HepG2 (cell line): ENCODE measurements around the gene C6orf62. TPM values are rescaled to one million over a fixed set of nuclear protein-coding genes. Genes with fewer than 3 reads are reported as not detected.

Source experiments
- AFF4 ChIP-seq: sonication (generic); formaldehyde crosslinking; IDR thresholded peaks from 2 replicates; pipeline ENCODE4 v1.4.0; 2020; ENCODE audit warnings: missing genetic modification reagents
- ARHGAP35 ChIP-seq: sonication (generic); formaldehyde crosslinking; IDR thresholded peaks from 2 replicates; pipeline ENCODE4 v1.9.0; 2022; ENCODE audit warnings: mild to moderate bottlenecking, inconsistent platforms, moderate library complexity, missing genetic modification reagents, borderline replicate concordance
- BRD4 ChIP-seq: sonication (generic); formaldehyde crosslinking; IDR thresholded peaks from 2 replicates; pipeline ENCODE4 v1.4.0; 2020; ENCODE audit warnings: missing genetic modification reagents
- CTCF ChIP-seq: sonication (generic); formaldehyde crosslinking; IDR thresholded peaks from 2 replicates; pipeline ENCODE4 v1.5.0; 2020; ENCODE audit warnings: mild to moderate bottlenecking, missing genetic modification reagents, moderate library complexity
- EEA1 ChIP-seq: sonication (generic); formaldehyde crosslinking; IDR thresholded peaks from 2 replicates; pipeline ENCODE4 v1.5.1; 2020; ENCODE audit warnings: mild to moderate bottlenecking, missing genetic modification reagents, borderline replicate concordance
- FOXP4 ChIP-seq: sonication (generic); formaldehyde crosslinking; IDR thresholded peaks from 2 replicates; pipeline ENCODE4 v1.4.0; 2020; ENCODE audit warnings: missing genetic modification reagents
- GLI4 ChIP-seq: sonication (generic); formaldehyde crosslinking; IDR thresholded peaks from 2 replicates; pipeline ENCODE4 v1.5.1; 2020; ENCODE audit warnings: missing genetic modification reagents, mild to moderate bottlenecking, moderate library complexity, borderline replicate concordance
- KDM3A ChIP-seq: IDR thresholded peaks from 2 replicates; pipeline ENCODE4 v1.6.1; 2018; ENCODE audit warnings: low read depth, missing compliant biosample characterization
- MED13 ChIP-seq: sonication (generic); formaldehyde crosslinking; IDR thresholded peaks from 2 replicates; pipeline ENCODE4 v1.5.0; 2020; ENCODE audit warnings: missing genetic modification reagents
- MEF2D ChIP-seq: sonication (generic); formaldehyde crosslinking; IDR thresholded peaks from 2 replicates; pipeline ENCODE4 v1.5.1; 2020; ENCODE audit warnings: mild to moderate bottlenecking, missing genetic modification reagents
- NFKB2 ChIP-seq: sonication (generic); formaldehyde crosslinking; IDR thresholded peaks from 2 replicates; pipeline ENCODE4 v1.4.0; 2020; ENCODE audit warnings: missing genetic modification reagents, borderline replicate concordance
- NR2F6 ChIP-seq, 2 experiments: IDR thresholded peaks; 2 replicates each; pipeline ENCODE4 v1.6.1; 2016; ENCODE audit warnings: antibody characterized with exemption in 1 of 2, mild to moderate bottlenecking in 1 of 2
- TGIF2 ChIP-seq: IDR thresholded peaks from 2 replicates; pipeline ENCODE4 v1.6.1; 2016; ENCODE audit warnings: control low read depth, missing compliant biosample characterization
- ZNF207 ChIP-seq: fragments of 450-650 bp; IDR thresholded peaks from 2 replicates; pipeline ENCODE4 v1.6.1; 2016; ENCODE audit warnings: antibody characterized with exemption, borderline replicate concordance
- ZNF225 ChIP-seq: sonication (generic); formaldehyde crosslinking; IDR thresholded peaks from 2 replicates; pipeline ENCODE4 v1.4.0; 2020; ENCODE audit warnings: mild to moderate bottlenecking, missing genetic modification reagents
- ZNF230 ChIP-seq: sonication (generic); formaldehyde crosslinking; IDR thresholded peaks from 2 replicates; pipeline ENCODE4 v1.4.0; 2020; ENCODE audit warnings: mild to moderate bottlenecking, missing genetic modification reagents
- ZNF281 ChIP-seq: sonication (generic); formaldehyde crosslinking; IDR thresholded peaks from 2 replicates; pipeline ENCODE4 v1.4.0; 2020; ENCODE audit warnings: missing genetic modification reagents, borderline replicate concordance
- ZNF501 ChIP-seq: sonication (generic); formaldehyde crosslinking; IDR thresholded peaks from 2 replicates; pipeline ENCODE4 v1.5.1; 2020; ENCODE audit warnings: mild to moderate bottlenecking, moderate library complexity, missing genetic modification reagents
- polyA plus RNA-seq, 8 experiments: library from polyadenylated mRNA; depleted of rRNA in 3 of 8; stranded (reverse) in 7 of 8; unstranded in 1 of 8; fragments of >200 nt; fragmentation: Illumina TruSeq in 4 of 8; extraction: Trizol in 4 of 8; gene quantifications; 2 replicates each; pipeline versions ENCODE4 v1.2.1 to v1.2.3, GENCODE V29; 2011 to 2016; ENCODE audit warnings: low read depth in 4 of 8, missing spikeins in 1 of 8, mixed read lengths in 1 of 8; ENCODE audit not compliant: insufficient read depth in 1 of 8
- total RNA-seq, 5 experiments: library from RNA; depleted of rRNA; stranded (reverse); fragments of >200 nt; fragmentation: Illumina TruSeq; extraction: Trizol; gene quantifications; 2 replicates each; pipeline ENCODE4 v1.2.3, GENCODE V29; 2016; ENCODE audit warnings: low read depth in 1 of 5

Gene C6orf62
- total and polyA plus RNA-seq, 2 of the 13 experiments (the other 11 are each of a cell fraction or from before 2014, with no cell fraction given) = 54.8 to 90.4 TPM

- TF ChIP-seq AFF4 (CRISPR knock-in tag) = no peak
- peak; percentile 95 for TF ChIP-seq ARHGAP35 (CRISPR knock-in tag)
- 0 out of 2 replicates have a peak, but pooled peaks have one; percentile 57 for TF ChIP-seq ZNF281 (CRISPR knock-in tag)
- peak; percentile 39 for TF ChIP-seq ZNF501 (CRISPR knock-in tag)
- 0 out of 2 replicates have a peak, but pooled peaks have one; percentile 28 for TF ChIP-seq GLI4
- TF ChIP-seq EEA1 (CRISPR knock-in tag) = peak; percentile 63; the same call in 1 of the 2 replicates
- TF ChIP-seq NFKB2 (CRISPR knock-in tag) = peak; percentile 87
- TF ChIP-seq TGIF2 (CRISPR knock-in tag) = peak; percentile 82
- peak; percentile 88 for TF ChIP-seq BRD4
- peak; percentile 64; the same call in 1 of the 2 replicates for TF ChIP-seq NR2F6 (IDR thresholded peaks at IDR 0.05)
- TF ChIP-seq NR2F6 (CRISPR knock-in tag; IDR thresholded peaks at IDR 0.05) = no peak; the same call in 1 of the 2 replicates
- peak; percentile 25 for TF ChIP-seq MEF2D (CRISPR knock-in tag)
- TF ChIP-seq ZNF230 (CRISPR knock-in tag) = no peak
- 0 out of 2 replicates have a peak, but pooled peaks have one; percentile 21 for TF ChIP-seq KDM3A (CRISPR knock-in tag)
- peak; percentile 3; the same call in 1 of the 2 replicates for TF ChIP-seq CTCF
- TF ChIP-seq ZNF225 (CRISPR knock-in tag) = peak; percentile 90
- TF ChIP-seq MED13 (CRISPR knock-in tag) = 0 out of 2 replicates have a peak, but pooled peaks have one; percentile 16
- TF ChIP-seq ZNF207 = no peak
- peak; percentile 49; the same call in 1 of the 2 replicates for TF ChIP-seq FOXP4 (CRISPR knock-in tag)
Measured at GRCh38 chr6:24721461-24722215, 2.7 kb upstream of the C6orf62 start (continued).
